Measurements from ENCODE around the gene CEACAM1.
"Not testable (repeated sequence)": the region's sequence is repeated elsewhere in the genome, so short reads cannot be mapped to it uniquely, and the experiment has no call there.

CEACAM1 gene

DNA sequence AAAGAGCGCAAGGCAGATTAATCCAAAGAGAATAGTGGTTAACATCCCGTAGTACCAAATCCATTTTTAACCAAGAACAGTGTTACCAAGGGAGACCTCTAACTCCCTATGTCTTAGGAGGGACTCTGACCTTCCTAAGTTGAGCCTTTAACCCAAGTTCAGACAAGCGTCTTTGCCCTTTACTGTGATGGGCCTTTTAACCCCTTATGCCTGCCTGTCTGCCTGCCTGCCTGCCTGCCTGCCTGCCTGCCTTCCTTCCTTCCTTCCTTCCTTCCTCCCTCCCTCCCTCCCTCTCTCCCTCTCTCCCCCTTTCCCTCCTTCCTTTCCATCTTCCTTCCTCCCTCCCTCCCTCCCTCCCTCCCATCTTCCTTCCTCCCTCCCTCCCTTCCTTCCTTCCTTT, 32.6 kb downstream of the CEACAM1 start:
- TF ChIP-seq, protein P1, sequence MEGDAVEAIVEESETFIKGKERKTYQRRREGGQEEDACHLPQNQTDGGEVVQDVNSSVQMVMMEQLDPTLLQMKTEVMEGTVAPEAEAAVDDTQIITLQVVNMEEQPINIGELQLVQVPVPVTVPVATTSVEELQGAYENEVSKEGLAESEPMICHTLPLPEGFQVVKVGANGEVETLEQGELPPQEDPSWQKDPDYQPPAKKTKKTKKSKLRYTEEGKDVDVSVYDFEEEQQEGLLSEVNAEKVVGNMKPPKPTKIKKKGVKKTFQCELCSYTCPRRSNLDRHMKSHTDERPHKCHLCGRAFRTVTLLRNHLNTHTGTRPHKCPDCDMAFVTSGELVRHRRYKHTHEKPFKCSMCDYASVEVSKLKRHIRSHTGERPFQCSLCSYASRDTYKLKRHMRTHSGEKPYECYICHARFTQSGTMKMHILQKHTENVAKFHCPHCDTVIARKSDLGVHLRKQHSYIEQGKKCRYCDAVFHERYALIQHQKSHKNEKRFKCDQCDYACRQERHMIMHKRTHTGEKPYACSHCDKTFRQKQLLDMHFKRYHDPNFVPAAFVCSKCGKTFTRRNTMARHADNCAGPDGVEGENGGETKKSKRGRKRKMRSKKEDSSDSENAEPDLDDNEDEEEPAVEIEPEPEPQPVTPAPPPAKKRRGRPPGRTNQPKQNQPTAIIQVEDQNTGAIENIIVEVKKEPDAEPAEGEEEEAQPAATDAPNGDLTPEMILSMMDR (IDR thresholded peaks at IDR 0.05) = no peak
- Histone ChIP-seq H3K4me1 (ENCODE audit: control insufficient read depth in 1 of 2, insufficient read depth in 1 of 2, low read depth in 1 of 2, low read length in 1 of 2) (peaks cover 0 to 4% of the 10 kb centered on the region in 2 experiments), H3K27ac (no peak overlapping the region), H3K27me3 (no peaks in the 10 kb centered on the region), H3K4me3 (ENCODE audit: low read depth in 1 of 2, low read length in 1 of 2) (no peak overlapping the region), H3K36me3 (no peaks in the 10 kb centered on the region), H3K9me3 (no peaks in the 10 kb centered on the region)

GRCh38 chr19:42494321-42494720, 34.0 kb downstream of the CEACAM1 start:
- Histone ChIP-seq H3K4me3 (ENCODE audit: low read depth in 1 of 2, low read length in 1 of 2) (no peak overlapping the region), H3K27me3 (no peaks in the 10 kb centered on the region), H3K27ac (no peak overlapping the region), H3K4me1 (ENCODE audit: control insufficient read depth in 1 of 2, insufficient read depth in 1 of 2, low read depth in 1 of 2, low read length in 1 of 2) (peaks cover 0 to 4% of the 10 kb centered on the region in 2 experiments), H3K9me3 (no peaks in the 10 kb centered on the region), H3K36me3 (no peaks in the 10 kb centered on the region)
- TF ChIP-seq, protein P1 (IDR thresholded peaks at IDR 0.05) = no peak

DNA sequence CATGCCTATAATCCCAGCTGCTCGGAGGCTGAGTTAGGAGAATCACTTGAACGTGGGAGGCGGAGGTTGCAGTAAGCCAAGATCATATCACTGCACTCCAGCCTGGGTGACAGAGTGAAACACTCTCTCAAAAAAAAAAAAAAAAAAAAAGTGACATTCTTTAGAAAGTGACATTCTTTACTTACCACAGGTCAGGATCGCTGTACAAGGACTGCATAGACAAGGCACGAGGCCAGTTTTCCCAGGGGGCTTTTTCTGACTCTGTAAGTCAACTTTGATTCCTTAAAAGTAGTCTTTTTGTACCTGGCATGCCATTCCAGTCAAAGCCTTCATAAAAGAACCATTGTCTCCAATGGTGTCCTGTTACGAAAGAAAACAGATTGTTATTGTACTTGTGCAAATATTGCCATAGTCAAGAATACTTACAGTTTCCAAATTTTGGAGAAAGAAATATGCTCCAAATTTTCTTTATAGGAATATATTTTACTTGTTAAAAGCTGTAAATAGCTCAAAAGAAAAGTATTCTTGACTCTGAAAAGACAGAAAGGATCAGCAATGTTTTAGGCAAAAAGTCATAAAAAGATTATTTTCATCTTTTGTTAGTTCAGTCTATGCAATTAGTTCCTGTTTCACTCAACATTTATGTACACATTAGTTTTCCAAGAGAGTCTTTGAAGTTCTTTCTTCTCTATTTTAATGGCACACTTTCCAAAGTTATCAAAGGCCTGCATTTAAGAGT, 39.3 kb downstream of the CEACAM1 start:
- no peaks in the 10 kb centered on the region for H3K9me3 ChIP-seq
- H3K27me3 ChIP-seq = no peaks in the 10 kb centered on the region
- TF ChIP-seq, protein P1 (IDR thresholded peaks at IDR 0.05) = no peak
- H3K4me3 ChIP-seq (ENCODE audit: low read depth in 1 of 2, low read length in 1 of 2) = no peak overlapping the region
- no peak overlapping the region for H3K27ac ChIP-seq
- no peaks in the 10 kb centered on the region for H3K36me3 ChIP-seq
- peaks cover 0 to 11% of the 10 kb centered on the region in 2 experiments for H3K4me1 ChIP-seq (ENCODE audit: control insufficient read depth in 1 of 2, insufficient read depth in 1 of 2, low read depth in 1 of 2, low read length in 1 of 2)

GRCh38 chr19:42487798-42488178, 40.5 kb downstream of the CEACAM1 start:
- H3K27ac ChIP-seq = no peak overlapping the region
- H3K27me3 ChIP-seq = no peaks in the 10 kb centered on the region
- no peaks in the 10 kb centered on the region for H3K9me3 ChIP-seq
- H3K4me1 ChIP-seq (ENCODE audit: control insufficient read depth in 1 of 2, insufficient read depth in 1 of 2, low read depth in 1 of 2, low read length in 1 of 2) = peaks cover 4 to 17% of the 10 kb centered on the region in 2 experiments
- no peak overlapping the region for H3K4me3 ChIP-seq (ENCODE audit: low read depth in 1 of 2, low read length in 1 of 2)
- H3K36me3 ChIP-seq = no peaks in the 10 kb centered on the region
- TF ChIP-seq, protein P1 (IDR thresholded peaks at IDR 0.05) = no peak

GRCh38 chr19:42487032-42487797, 41.1 kb downstream of the CEACAM1 start:
- TF ChIP-seq, protein P1 (IDR thresholded peaks at IDR 0.05) = no peak
- Histone ChIP-seq H3K4me1 (ENCODE audit: control insufficient read depth in 1 of 2, insufficient read depth in 1 of 2, low read depth in 1 of 2, low read length in 1 of 2) (peaks cover 7 to 22% of the 10 kb centered on the region in 2 experiments), H3K36me3 (no peaks in the 10 kb centered on the region), H3K4me3 (ENCODE audit: low read depth in 1 of 2, low read length in 1 of 2) (no peak overlapping the region), H3K27me3 (no peaks in the 10 kb centered on the region), H3K9me3 (no peaks in the 10 kb centered on the region), H3K27ac (no peak overlapping the region)

- not testable (repeated sequence) for H3K4me3 ChIP-seq (ENCODE audit: low read depth in 1 of 2, low read length in 1 of 2); H3K27me3 ChIP-seq; H3K36me3 ChIP-seq; H3K27ac ChIP-seq; H3K9me3 ChIP-seq
- peaks cover 29 to 44% of the 10 kb centered on the region in 2 experiments for H3K4me1 ChIP-seq (ENCODE audit: control insufficient read depth in 1 of 2, insufficient read depth in 1 of 2, low read depth in 1 of 2, low read length in 1 of 2)
These were observed 43.2 kb downstream of the CEACAM1 start for GRCh38 chr19:42485036-42485435.
